C4-2B (cell line): ENCODE data around the gene OGDHL.

ENCODE experiments used
- CTCF ChIP-seq: fragments of 450-650 bp; conservative IDR thresholded peaks from 2 replicates; pipeline ENCODE4 v1.5.1; 2017; ENCODE audit warnings: mild to moderate bottlenecking
- ZFX ChIP-seq: fragments of 450-650 bp; IDR thresholded peaks from 2 replicates; pipeline ENCODE4 v1.6.1; 2017

- no peak for TF ChIP-seq CTCF
- no peak for TF ChIP-seq ZFX
Observed at GRCh38 chr10:49737474-49738201, 24.5 kb downstream of the OGDHL start.
